Right atrium auricular region (tissue), 2 donors: Measurements from ENCODE around the gene TBC1D10A. TPM values are rescaled to one million over a fixed set of nuclear protein-coding genes. Genes with fewer than 3 reads are reported as not detected.

ENCODE experiments used
- DNase-seq: peaks from one replicate; pipeline ENCODE4 v3.0.0-alpha.2; 2019; ENCODE audit warnings: low spot score
- H3K27ac ChIP-seq, 2 donors: fragments of 200-600 bp; sonication (generic); 1 replicate in 1 of 2; 2 replicates in 1 of 2; pipeline ENCODE4 v1.5.1; 2016 to 2019
- H3K27me3 ChIP-seq, 2 donors: fragments of 200-600 bp; sonication (generic); one replicate each; pipeline versions ENCODE4 v1.5.1 to v1.6.0; 2017 to 2019
- H3K36me3 ChIP-seq: fragments of 200-600 bp; sonication (generic); one replicate; pipeline ENCODE4 v1.5.1; 2016
- H3K4me1 ChIP-seq, 2 donors: fragments of 200-600 bp; sonication (generic); one replicate each; pipeline versions ENCODE4 v1.5.1 to v1.6.0; 2017 to 2019
- H3K4me3 ChIP-seq, 2 donors: fragments of 200-600 bp; sonication (generic); 1 replicate in 1 of 2; 2 replicates in 1 of 2; pipeline ENCODE4 v1.5.1; 2017 to 2019; ENCODE audit warnings: mild to moderate bottlenecking in 1 of 2, moderate library complexity in 1 of 2
- H3K9me3 ChIP-seq, 2 donors: fragments of 200-600 bp; sonication (generic); one replicate each; pipeline ENCODE4 v1.5.1; 2019
- total RNA-seq, 2 donors: library from RNA; depleted of rRNA; stranded (reverse); fragments of >200 nt; gene quantifications; one replicate each; pipeline ENCODE4 v1.1.0, GENCODE V29; 2016
- TF ChIP-seq, protein P1 (sequence below), 2 donors: fragments of 200-600 bp; sonication (generic); IDR thresholded peaks; one replicate each; pipeline ENCODE4 v1.5.1; 2019; ENCODE audit warnings: antibody characterized with exemption in 2 of 2

Gene TBC1D10A
- total RNA-seq, 2 donors from 2014 or later = 5.9 to 9.3 TPM

DNA sequence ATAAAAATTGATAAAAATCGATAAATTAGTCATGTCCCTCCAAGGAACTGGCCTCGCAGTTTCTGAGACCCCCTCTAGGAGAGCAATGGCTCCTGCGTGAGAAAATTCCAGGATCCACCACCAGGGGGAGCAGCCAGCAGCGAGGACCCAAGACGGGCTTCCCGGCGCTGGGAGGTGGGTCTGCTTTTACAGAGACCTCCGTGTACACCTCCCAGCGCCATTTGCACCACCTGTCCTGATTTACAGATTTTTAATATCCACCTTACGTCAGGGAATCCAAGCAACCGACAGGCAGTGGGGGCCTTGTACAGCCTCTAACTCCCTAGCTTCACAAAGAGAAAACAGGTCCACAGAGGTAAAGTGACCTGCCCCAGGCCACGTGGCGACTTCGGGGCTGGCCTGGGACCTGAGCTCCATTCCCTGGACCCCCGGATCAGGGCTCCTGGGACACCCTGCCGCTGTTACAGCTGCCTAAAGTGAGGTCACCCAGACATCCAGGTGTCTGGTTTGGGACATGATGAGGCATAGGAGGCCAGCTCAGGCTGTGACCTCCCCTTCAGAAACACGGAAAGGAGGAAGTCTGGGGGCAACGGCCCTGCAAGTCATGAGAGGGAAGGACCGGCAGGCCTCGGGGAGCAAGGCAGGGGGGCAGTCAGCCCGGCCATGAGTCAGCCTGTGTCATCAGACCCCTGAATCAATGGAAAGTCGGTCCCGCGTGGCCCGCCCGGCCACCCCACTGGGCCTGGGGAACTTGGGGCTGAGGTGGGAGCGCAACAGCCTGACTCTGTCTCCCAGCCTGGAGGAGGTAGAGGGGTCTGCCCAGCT is 63.6 kb downstream of the TBC1D10A start:
- no peak overlapping the region for H3K27ac ChIP-seq
- TF ChIP-seq, protein P1, sequence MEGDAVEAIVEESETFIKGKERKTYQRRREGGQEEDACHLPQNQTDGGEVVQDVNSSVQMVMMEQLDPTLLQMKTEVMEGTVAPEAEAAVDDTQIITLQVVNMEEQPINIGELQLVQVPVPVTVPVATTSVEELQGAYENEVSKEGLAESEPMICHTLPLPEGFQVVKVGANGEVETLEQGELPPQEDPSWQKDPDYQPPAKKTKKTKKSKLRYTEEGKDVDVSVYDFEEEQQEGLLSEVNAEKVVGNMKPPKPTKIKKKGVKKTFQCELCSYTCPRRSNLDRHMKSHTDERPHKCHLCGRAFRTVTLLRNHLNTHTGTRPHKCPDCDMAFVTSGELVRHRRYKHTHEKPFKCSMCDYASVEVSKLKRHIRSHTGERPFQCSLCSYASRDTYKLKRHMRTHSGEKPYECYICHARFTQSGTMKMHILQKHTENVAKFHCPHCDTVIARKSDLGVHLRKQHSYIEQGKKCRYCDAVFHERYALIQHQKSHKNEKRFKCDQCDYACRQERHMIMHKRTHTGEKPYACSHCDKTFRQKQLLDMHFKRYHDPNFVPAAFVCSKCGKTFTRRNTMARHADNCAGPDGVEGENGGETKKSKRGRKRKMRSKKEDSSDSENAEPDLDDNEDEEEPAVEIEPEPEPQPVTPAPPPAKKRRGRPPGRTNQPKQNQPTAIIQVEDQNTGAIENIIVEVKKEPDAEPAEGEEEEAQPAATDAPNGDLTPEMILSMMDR (IDR thresholded peaks at IDR 0.05) = peak; percentile 98 to 99
- peak; percentile 70 for DNase-seq
- H3K9me3 ChIP-seq = no peaks in the 10 kb centered on the region
- no peaks in the 10 kb centered on the region for H3K36me3 ChIP-seq
- H3K4me1 ChIP-seq = no peaks in the 10 kb centered on the region
- H3K4me3 ChIP-seq = peak overlapping the region in 1 of 2 donors; percentile 8
- H3K27me3 ChIP-seq = no peaks in the 10 kb centered on the region

DNA sequence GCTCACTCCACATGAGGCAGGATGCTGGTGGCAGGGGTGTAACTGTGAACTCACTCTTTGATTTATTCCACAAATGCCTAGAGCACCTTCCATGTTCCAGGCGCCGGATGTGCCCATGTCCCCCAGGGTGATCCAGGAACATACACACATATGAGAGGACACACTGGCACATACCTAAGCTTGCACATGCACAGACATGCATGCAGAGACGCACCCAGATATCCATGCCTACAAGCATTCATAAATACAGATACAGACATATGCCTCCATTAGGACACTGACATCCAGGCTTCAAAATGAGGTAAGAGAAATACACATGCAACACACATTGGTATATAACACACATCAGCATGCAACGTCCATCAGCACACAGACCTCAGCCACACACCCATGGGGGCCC is 64.6 kb downstream of the TBC1D10A start:
- H3K9me3 ChIP-seq = no peaks in the 10 kb centered on the region
- no peaks in the 10 kb centered on the region for H3K4me1 ChIP-seq
- no peaks in the 10 kb centered on the region for H3K27me3 ChIP-seq
- no peak overlapping the region for H3K27ac ChIP-seq
- DNase-seq = no peak
- H3K36me3 ChIP-seq = no peaks in the 10 kb centered on the region
- TF ChIP-seq, protein P1 (IDR thresholded peaks at IDR 0.05) = no peak
- H3K4me3 ChIP-seq = no peak overlapping the region

DNA sequence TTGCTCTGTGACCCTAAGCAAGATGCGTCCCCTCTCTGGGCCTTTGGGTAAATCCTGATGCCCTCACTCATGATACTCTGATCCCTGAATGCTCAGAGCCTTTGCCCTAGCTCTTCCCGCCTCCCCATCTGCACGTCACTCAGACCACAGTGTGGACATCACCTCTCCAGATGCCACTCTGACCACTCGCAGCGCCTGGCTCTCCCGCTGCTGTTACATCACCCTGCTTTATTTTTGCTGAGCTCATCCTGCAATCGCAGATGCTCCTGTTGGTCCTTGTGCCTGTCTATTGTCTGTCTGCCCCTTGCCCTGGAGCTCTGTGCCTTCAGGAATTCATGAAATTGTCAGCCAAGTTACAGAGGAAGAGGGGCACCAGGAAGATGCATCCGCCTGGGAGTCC is 65.6 kb downstream of the TBC1D10A start:
- TF ChIP-seq, protein P1 (IDR thresholded peaks at IDR 0.05) = no peak
- Histone ChIP-seq H3K36me3 (no peaks in the 10 kb centered on the region), H3K27ac (no peak overlapping the region), H3K4me3 (no peak overlapping the region), H3K4me1 (peaks cover 0 to 4% of the 10 kb centered on the region in 2 donors), H3K27me3 (no peaks in the 10 kb centered on the region), H3K9me3 (no peaks in the 10 kb centered on the region)
- DNase-seq = no peak

DNA sequence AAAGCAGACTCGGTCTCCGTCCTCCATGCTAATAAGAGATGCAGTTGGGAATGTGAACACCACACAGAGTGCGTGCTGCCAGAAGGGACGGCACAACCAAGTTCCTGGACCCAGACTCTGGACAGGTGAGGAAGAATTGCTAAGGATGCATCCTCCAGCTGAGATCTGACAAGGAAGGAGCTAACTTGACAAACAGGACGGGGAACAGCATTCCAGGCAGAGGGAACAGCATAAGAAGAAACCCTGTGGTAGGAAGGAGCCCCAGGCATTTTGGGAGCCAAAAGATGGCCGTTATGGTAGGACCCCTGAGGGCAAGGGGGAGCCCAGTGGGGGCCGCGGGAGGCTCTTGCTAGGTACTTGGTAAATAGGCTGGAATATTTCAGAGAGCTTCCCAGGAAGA is 66.1 kb downstream of the TBC1D10A start:
- no peak for DNase-seq
- no peak overlapping the region for H3K27ac ChIP-seq
- TF ChIP-seq, protein P1 (IDR thresholded peaks at IDR 0.05) = no peak
- no peaks in the 10 kb centered on the region for H3K27me3 ChIP-seq
- no peak overlapping the region for H3K4me3 ChIP-seq
- H3K4me1 ChIP-seq = peaks cover 0 to 9% of the 10 kb centered on the region in 2 donors
- H3K36me3 ChIP-seq = no peaks in the 10 kb centered on the region
- no peaks in the 10 kb centered on the region for H3K9me3 ChIP-seq

DNA sequence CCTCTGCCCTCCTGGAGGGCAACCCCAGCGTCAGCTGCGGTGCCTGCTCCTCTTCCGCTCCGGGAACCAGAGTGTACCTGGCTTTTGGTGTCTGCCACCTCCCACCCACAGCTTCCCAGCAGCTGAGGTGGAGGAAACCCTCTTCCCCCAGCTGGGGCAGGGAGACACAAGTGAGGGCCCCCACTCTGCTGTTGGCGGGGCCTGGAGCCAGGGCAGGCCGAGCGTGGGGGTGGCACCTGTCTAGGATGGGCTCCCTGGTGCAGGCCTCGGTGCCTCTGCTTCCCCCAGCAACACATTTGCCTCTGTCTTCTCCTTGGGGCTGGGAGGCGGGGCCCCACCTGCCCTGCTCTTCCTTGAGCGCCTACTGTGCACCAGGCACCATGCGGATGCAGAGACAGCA is 66.5 kb downstream of the TBC1D10A start:
- peaks cover 0 to 9% of the 10 kb centered on the region in 2 donors for H3K4me1 ChIP-seq
- H3K27ac ChIP-seq = no peak overlapping the region
- no peaks in the 10 kb centered on the region for H3K9me3 ChIP-seq
- DNase-seq = no peak
- TF ChIP-seq, protein P1 (IDR thresholded peaks at IDR 0.05) = no peak
- H3K27me3 ChIP-seq = no peaks in the 10 kb centered on the region
- H3K36me3 ChIP-seq = no peaks in the 10 kb centered on the region
- H3K4me3 ChIP-seq = no peak overlapping the region
